AG04450 (cell line): ENCODE measurements around the gene NFKBIL1. TPM values are rescaled to one million over a fixed set of nuclear protein-coding genes. Genes with fewer than 3 reads are reported as not detected.
A peak's percentile ranks its signal among the peaks of the same experiment; 100 is the strongest.

Source experiments
- CTCF ChIA-PET: fragments of 300-600, 350-600 bp; formaldehyde crosslinking; extraction: SDS; loops from one replicate; lab custom pipeline; 2022; ENCODE audit warnings: antibody characterized with exemption, inconsistent platforms; lab: Charles Lee
- POLR2A ChIA-PET: fragments of 350-600 bp; formaldehyde crosslinking; extraction: SDS; loops from one replicate; lab custom pipeline; 2021; ENCODE audit warnings: antibody characterized with exemption, inconsistent platforms; lab: Yijun Ruan, JAX
- DNase-seq: peaks from one replicate; pipeline ENCODE4 v3.0.0-alpha.2; 2011; ENCODE audit warnings: low read depth, low spot score
- H3K27ac ChIP-seq: one replicate; pipeline ENCODE4 v1.5.1; 2012; ENCODE audit warnings: low read depth, low read length, control low read depth
- H3K27me3 ChIP-seq: one replicate; pipeline ENCODE4 v1.6.0; 2012; ENCODE audit warnings: low read length; ENCODE audit not compliant: control insufficient read depth, insufficient read depth
- H3K4me3 ChIP-seq: 2 replicates; pipeline ENCODE4 v1.5.1; 2011; ENCODE audit warnings: mild to moderate bottlenecking, low read depth, low read length, control low read depth
- H3K9me3 ChIP-seq: 2 replicates; pipeline ENCODE4 v1.5.1; 2012; ENCODE audit warnings: low read length; ENCODE audit not compliant: control insufficient read depth, insufficient read depth
- polyA plus RNA-seq: library from polyadenylated mRNA; depleted of rRNA; stranded (reverse); fragments of >200 nt; gene quantifications from 2 replicates; pipeline ENCODE4 v1.2.3, GENCODE V29; 2011; rRNA removed
- small RNA-seq: library from RNA; depleted of rRNA; stranded (forward); fragments of <200 nt; gene quantifications from one replicate; pipeline ENCODE3, GENCODE V24; 2012; ENCODE audit warnings: low read depth; ENCODE audit not compliant: insufficient read length
- TF ChIP-seq, protein P1 (sequence below): IDR thresholded peaks from 2 replicates; pipeline ENCODE4 v1.5.1; 2011; ENCODE audit warnings: low read depth, low read length, control low read depth, inconsistent platforms

The NFKBIL1 gene
- polyA plus RNA-seq, 1 experiment, result 5.1 TPM

DNA sequence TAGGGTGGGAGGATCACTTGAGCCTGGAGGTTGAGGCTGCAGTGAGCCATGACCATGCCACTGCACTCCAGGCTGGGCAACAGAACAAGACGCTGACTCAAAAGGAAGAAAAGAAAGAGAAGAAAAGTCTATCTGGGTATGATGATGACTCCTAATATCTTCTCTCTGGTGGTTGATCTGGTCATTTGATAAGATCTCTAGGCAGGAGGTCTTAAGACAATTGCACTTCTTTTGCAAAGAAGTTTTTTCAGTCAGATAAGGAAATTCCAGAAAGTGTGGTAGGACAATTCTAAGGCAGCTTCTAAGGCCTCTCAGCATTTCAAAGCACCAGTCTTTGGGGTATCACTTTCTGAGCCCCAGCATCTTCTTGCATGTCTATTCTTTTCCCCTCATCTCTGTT is 59.9 kb downstream of the NFKBIL1 start:
- DNase-seq, result no peak
- POLR2A ChIA-PET, result no interaction called here
- CTCF ChIA-PET, result interaction anchor here (2.8 kb wide), 1 partner anchor 10 kb away, joined by 17 read pairs; no protein-coding TSS in a partner anchor
- TF ChIP-seq, protein P1, sequence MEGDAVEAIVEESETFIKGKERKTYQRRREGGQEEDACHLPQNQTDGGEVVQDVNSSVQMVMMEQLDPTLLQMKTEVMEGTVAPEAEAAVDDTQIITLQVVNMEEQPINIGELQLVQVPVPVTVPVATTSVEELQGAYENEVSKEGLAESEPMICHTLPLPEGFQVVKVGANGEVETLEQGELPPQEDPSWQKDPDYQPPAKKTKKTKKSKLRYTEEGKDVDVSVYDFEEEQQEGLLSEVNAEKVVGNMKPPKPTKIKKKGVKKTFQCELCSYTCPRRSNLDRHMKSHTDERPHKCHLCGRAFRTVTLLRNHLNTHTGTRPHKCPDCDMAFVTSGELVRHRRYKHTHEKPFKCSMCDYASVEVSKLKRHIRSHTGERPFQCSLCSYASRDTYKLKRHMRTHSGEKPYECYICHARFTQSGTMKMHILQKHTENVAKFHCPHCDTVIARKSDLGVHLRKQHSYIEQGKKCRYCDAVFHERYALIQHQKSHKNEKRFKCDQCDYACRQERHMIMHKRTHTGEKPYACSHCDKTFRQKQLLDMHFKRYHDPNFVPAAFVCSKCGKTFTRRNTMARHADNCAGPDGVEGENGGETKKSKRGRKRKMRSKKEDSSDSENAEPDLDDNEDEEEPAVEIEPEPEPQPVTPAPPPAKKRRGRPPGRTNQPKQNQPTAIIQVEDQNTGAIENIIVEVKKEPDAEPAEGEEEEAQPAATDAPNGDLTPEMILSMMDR, result no peak
- Histone ChIP-seq H3K27ac (no peak overlapping the region), H3K27me3 (peaks cover 3% of the 10 kb centered on the region), H3K4me3 (no peak overlapping the region), H3K9me3 (no peaks in the 10 kb centered on the region)

Small RNA genes lying within 50 kb of the gene (small RNA-seq; reads per million reads assigned to genes)
- gene AL663061.1 (not detected), gene SNORD117 (151 reads per million, percentile 90 among the genes with 10 or more reads in this experiment), gene SNORD84 (not detected)

Other genes with a start within 250 kb of the NFKBIL1 start
- 418 and 513 TPM in 2 replicates for gene HLA-B, start 190.4 kb upstream of the NFKBIL1 start, polyA plus RNA-seq
- gene MICA, start 144.0 kb upstream of the NFKBIL1 start, polyA plus RNA-seq, result 39.9 and 48.5 TPM in 2 replicates
- gene MICB, start 49.5 kb upstream of the NFKBIL1 start, polyA plus RNA-seq, result 17.9 and 19.0 TPM in 2 replicates
- not detected in 2 replicates for gene MCCD1, start 18.6 kb upstream of the NFKBIL1 start, polyA plus RNA-seq
- gene DDX39B, start 5.6 kb upstream of the NFKBIL1 start, polyA plus RNA-seq, result 434 and 480 TPM in 2 replicates
- gene ATP6V1G2, start 1.0 kb upstream of the NFKBIL1 start, polyA plus RNA-seq, result 12.5 and 14.6 TPM in 2 replicates
- gene LTA, start 24.7 kb downstream of the NFKBIL1 start, polyA plus RNA-seq, result not detected in 2 replicates
- gene TNF, start 28.0 kb downstream of the NFKBIL1 start, polyA plus RNA-seq, result not detected in 2 replicates
- not detected in 2 replicates for gene LTB, start 34.8 kb downstream of the NFKBIL1 start, polyA plus RNA-seq
- not detected in 2 replicates for gene LST1, start 38.7 kb downstream of the NFKBIL1 start, polyA plus RNA-seq
- not detected in 2 replicates for gene NCR3, start 45.4 kb downstream of the NFKBIL1 start, polyA plus RNA-seq
- not detected in 2 replicates for gene AIF1, start 67.6 kb downstream of the NFKBIL1 start, polyA plus RNA-seq
- 24.8 and 30.7 TPM in 2 replicates for gene PRRC2A, start 73.1 kb downstream of the NFKBIL1 start, polyA plus RNA-seq
- gene BAG6, start 105.1 kb downstream of the NFKBIL1 start, polyA plus RNA-seq, result 58.2 and 68.7 TPM in 2 replicates
- gene APOM, start 108.3 kb downstream of the NFKBIL1 start, polyA plus RNA-seq, result 2.8 and 3.9 TPM in 2 replicates
- 10.2 and 11.6 TPM in 2 replicates for gene C6orf47, start 113.2 kb downstream of the NFKBIL1 start, polyA plus RNA-seq
- gene GPANK1, start 117.4 kb downstream of the NFKBIL1 start, polyA plus RNA-seq, result 12.7 and 13.5 TPM in 2 replicates
- 80.1 and 96.0 TPM in 2 replicates for gene CSNK2B, start 118.5 kb downstream of the NFKBIL1 start, polyA plus RNA-seq
- 5.5 and 7.0 TPM in 2 replicates for gene LY6G5B, start 122.4 kb downstream of the NFKBIL1 start, polyA plus RNA-seq
- gene LY6G5C, start 133.5 kb downstream of the NFKBIL1 start, polyA plus RNA-seq, result 2.0 and 2.7 TPM in 2 replicates
- gene ABHD16A, start 155.7 kb downstream of the NFKBIL1 start, polyA plus RNA-seq, result 34.0 and 36.3 TPM in 2 replicates
- not detected in 2 replicates for gene LY6G6F, start 159.3 kb downstream of the NFKBIL1 start, polyA plus RNA-seq
- not detected in 2 replicates for gene LY6G6D, start 167.7 kb downstream of the NFKBIL1 start, polyA plus RNA-seq
- not detected in 2 replicates for gene LY6G6C, start 174.1 kb downstream of the NFKBIL1 start, polyA plus RNA-seq
- gene MPIG6B, start 175.8 kb downstream of the NFKBIL1 start, polyA plus RNA-seq, result not detected in 2 replicates
- gene DDAH2, start 181.7 kb downstream of the NFKBIL1 start, polyA plus RNA-seq, result 44.4 and 59.1 TPM in 2 replicates
- 466 and 531 TPM in 2 replicates for gene CLIC1, start 188.9 kb downstream of the NFKBIL1 start, polyA plus RNA-seq
- 6.4 and 7.2 TPM in 2 replicates for gene MSH5, start 192.4 kb downstream of the NFKBIL1 start, polyA plus RNA-seq
- gene SAPCD1, start 215.0 kb downstream of the NFKBIL1 start, polyA plus RNA-seq, result 0.24 and 0.88 TPM in 2 replicates
- 0.10 and 0.32 TPM in 2 replicates for gene VWA7, start 229.7 kb downstream of the NFKBIL1 start, polyA plus RNA-seq
- gene VARS1, start 248.1 kb downstream of the NFKBIL1 start, polyA plus RNA-seq, result 16.0 and 23.9 TPM in 2 replicates